Diencephalon (tissue), 1 donor: Measurements from ENCODE around the gene TIMM17B. TPM values are rescaled to one million over a fixed set of nuclear protein-coding genes. Genes with fewer than 3 reads are reported as not detected.

Source experiments
- total RNA-seq: library from RNA; depleted of rRNA; stranded (reverse); fragments of >200 nt; gene quantifications from one replicate; pipeline ENCODE4 v1.2.3, GENCODE V29; 2014

The TIMM17B gene
- total RNA-seq, result 30.0 TPM

DNA sequence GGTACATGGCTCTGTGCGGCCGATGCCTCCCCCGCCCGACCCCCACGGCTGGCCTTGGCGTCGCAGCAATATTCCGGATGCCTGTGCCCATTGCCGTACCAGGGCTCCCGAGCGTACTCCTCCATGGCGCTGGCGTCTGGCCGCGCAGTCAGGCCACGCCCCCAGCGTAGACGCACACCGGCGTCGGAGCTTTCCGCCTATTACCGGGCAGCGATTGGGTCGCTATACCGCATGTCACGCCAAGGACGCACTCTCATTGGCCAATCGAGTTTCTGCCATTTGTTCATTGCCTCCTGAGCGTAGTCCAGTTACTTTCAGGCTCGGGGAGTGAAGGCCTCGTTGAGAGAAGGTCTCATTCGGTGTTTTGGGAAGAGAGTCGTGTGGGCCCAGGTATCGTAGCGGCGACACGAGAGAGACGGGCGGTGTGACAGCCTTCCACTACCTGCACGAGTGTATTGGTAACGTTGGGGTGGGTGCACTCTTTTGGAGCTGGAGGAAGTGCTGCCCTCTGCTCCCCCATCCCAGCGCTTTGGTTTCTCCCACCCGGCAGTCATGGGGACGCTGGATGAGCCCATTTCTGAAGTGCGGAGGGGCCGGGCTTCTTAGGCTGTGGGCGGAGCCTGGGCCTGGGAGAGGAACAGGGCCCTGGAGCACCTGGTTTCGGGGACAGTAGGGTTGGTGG, at the start of gene TIMM17B, which contains the start of gene PQBP1:
TSS of gene TIMM17B (minus strand) at position 144 of the 682 bp plus-strand sequence. CDS start at position 125, 19 bp downstream.
TSS of gene PQBP1 (plus strand) at position 306 of the 682 bp plus-strand sequence. CDS start 580 bp downstream, outside the sequence.

GRCh38 chrX:48918643-48919340, 21.2 kb upstream of the TIMM17B start, which contains the start of gene PIM2:
Gene PIM2 (minus strand): TSS chrX:48919024. CDS start chrX:48918834, 190 bp downstream.

DNA sequence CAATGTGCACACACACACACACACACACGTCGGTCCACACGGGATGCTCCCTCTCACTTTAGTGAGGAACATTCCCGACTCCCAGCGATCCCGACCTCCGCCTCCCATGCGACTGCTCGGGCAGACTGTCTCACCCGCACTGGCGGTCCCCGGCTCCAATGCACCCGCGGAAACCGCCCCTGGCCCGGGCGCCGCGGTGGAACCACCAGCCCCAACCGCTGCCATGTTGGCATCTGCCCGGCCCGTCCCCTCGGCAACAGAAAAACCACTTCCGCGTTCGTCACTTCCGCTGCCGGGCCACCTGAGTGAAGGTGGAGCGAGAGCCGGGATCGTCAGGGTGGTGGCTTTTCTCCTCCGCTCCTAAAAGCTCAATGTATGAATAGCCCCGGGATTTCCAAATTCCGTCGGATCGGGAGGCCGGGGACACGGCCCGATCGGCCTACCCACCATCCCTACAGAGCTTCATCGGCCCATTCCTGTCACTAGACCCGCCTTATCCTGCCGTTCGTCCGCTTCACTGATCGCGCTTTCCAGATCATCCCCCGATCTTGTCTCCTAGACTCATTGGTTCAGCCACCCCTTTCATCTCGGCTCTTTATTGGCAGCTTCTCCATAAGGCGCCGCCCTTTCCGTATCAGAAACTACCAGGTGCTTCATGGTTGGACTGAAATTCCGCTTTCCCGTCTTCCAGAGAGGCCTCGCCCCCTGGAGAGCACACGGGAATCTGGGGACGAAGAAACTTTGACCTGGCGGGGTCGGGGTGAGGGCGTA, 14.0 kb upstream of the TIMM17B start, which contains the start of gene SLC35A2:
TSS of gene SLC35A2 (minus strand) at position 235 of the 771 bp plus-strand sequence. CDS start at position 225, 10 bp downstream.

Other genes with a start within 250 kb of the TIMM17B start
- 0.69 TPM for gene WAS, start 214.0 kb downstream of the TIMM17B start, total RNA-seq
- gene SUV39H1, start 201.0 kb downstream of the TIMM17B start, total RNA-seq, result 3.0 TPM
- not detected for gene GLOD5, start 136.0 kb downstream of the TIMM17B start, total RNA-seq
- not detected for gene GATA1, start 111.2 kb downstream of the TIMM17B start, total RNA-seq
- gene HDAC6, start 95.7 kb downstream of the TIMM17B start, total RNA-seq, result 87.2 TPM
- gene ERAS, start 71.3 kb downstream of the TIMM17B start, total RNA-seq, result 0.92 TPM
- 157 TPM for gene PCSK1N, start 62.2 kb downstream of the TIMM17B start, total RNA-seq
- gene PQBP1, start 162 bp upstream of the TIMM17B start, total RNA-seq, result 40.1 TPM
- gene SLC35A2, start 13.9 kb upstream of the TIMM17B start, total RNA-seq, result 12.5 TPM
- 11.5 TPM for gene PIM2, start 21.3 kb upstream of the TIMM17B start, total RNA-seq
- 29.3 TPM for gene OTUD5, start 59.8 kb upstream of the TIMM17B start, total RNA-seq
- 4.2 TPM for gene KCND1, start 74.1 kb upstream of the TIMM17B start, total RNA-seq
- 38.8 TPM for gene GRIPAP1, start 104.5 kb upstream of the TIMM17B start, total RNA-seq
- 13.6 TPM for gene TFE3, start 145.6 kb upstream of the TIMM17B start, total RNA-seq
- gene CCDC120, start 161.2 kb upstream of the TIMM17B start, total RNA-seq, result 3.5 TPM
- 11.5 TPM for gene PRAF2, start 176.2 kb upstream of the TIMM17B start, total RNA-seq
- 23.8 TPM for gene WDR45, start 182.1 kb upstream of the TIMM17B start, total RNA-seq
- 22.4 TPM for gene GPKOW, start 226.0 kb upstream of the TIMM17B start, total RNA-seq